K562 (cell line): ENCODE data around the gene ACCSL. TPM values are rescaled to one million over a fixed set of nuclear protein-coding genes. Genes with fewer than 3 reads are reported as not detected.

Experiments used
- ATAC-seq: fragments of 200-7000 bp; cut with Tn5 transposase; 3 replicates; pipeline ENCODE4 v1.9.1; 2020; ENCODE audit warnings: moderate library complexity
- BruUV-seq: library from RNA; stranded (reverse); fragments of 400-500 nt; replicated peaks from 2 replicates; lab custom pipeline; 2021; lab: Mats Ljungman, UMichigan
- CTCF ChIA-PET: fragments of 300-600 bp; formaldehyde crosslinking; extraction: SDS; loops from one replicate; lab custom pipeline; 2021; ENCODE audit warnings: low intra/inter-chr PET ratio; lab: Yijun Ruan, JAX
- POLR2A ChIA-PET: fragments of 300-600, 350-650 bp; sonication (Branson Sonifier 250); formaldehyde crosslinking; extraction: SDS; loops from one replicate; lab custom pipeline; 2021; ENCODE audit warnings: antibody characterized with exemption, inconsistent platforms; lab: Yijun Ruan, JAX
- DNase-seq, 4 experiments: peaks; one replicate each; pipeline versions ENCODE4 v3.0.0 to v3.0.0-alpha.2; 2011 to 2018; ENCODE audit warnings: low spot score in 3 of 4, mixed read lengths in 3 of 4; ENCODE audit errors: extremely low read depth in 1 of 4
- FAIRE-seq: peaks from 2 replicates; lab custom pipeline; 2011; peaks lifted over from hg19 to GRCh38; lab: Jason Lieb, UNC
- H2AFZ ChIP-seq: 2 replicates; pipeline ENCODE4 v1.6.0; 2011; ENCODE audit warnings: low read depth, low read length, control low read depth, inconsistent platforms
- H3K27ac ChIP-seq: fragments of 200-600 bp; 3 replicates; pipeline ENCODE4 v1.8.0; 2011; ENCODE audit warnings: low read depth, mild to moderate bottlenecking, control low read depth, inconsistent platforms, low read length, moderate library complexity, mixed read lengths; ENCODE audit errors: extremely low read depth
- H3K27me3 ChIP-seq, 2 experiments: fragments of 300-600 bp in 1 of 2; 2 replicates in 1 of 2; 3 replicates in 1 of 2; pipeline versions ENCODE4 v1.6.0 to v1.8.0; 2011; ENCODE audit warnings: inconsistent platforms in 2 of 2, low read length in 2 of 2, mild to moderate bottlenecking in 1 of 2, mixed read lengths in 1 of 2, moderate library complexity in 1 of 2; ENCODE audit not compliant: control insufficient read depth in 2 of 2, insufficient read depth in 2 of 2
- H3K36me3 ChIP-seq: fragments of 300-600 bp; 3 replicates; pipeline ENCODE4 v1.8.0; 2011; ENCODE audit warnings: mild to moderate bottlenecking, low read length, inconsistent platforms; ENCODE audit not compliant: control insufficient read depth, insufficient read depth
- H3K4me1 ChIP-seq, 2 experiments: fragments of 200-600 bp in 1 of 2; replicated peaks in 1 of 2; 2 replicates in 1 of 2; 3 replicates in 1 of 2; pipeline versions ENCODE4 v1.5.1 to v1.8.0; 2011; ENCODE audit warnings: inconsistent platforms in 2 of 2, low read length in 2 of 2, mild to moderate bottlenecking in 1 of 2, mixed read lengths in 1 of 2, moderate library complexity in 1 of 2; ENCODE audit not compliant: control insufficient read depth in 2 of 2, insufficient read depth in 2 of 2
- H3K4me2 ChIP-seq: 2 replicates; pipeline ENCODE4 v1.6.1; 2011; ENCODE audit warnings: low read length, control low read depth, inconsistent platforms, mixed read lengths; ENCODE audit not compliant: insufficient read depth
- H3K4me3 ChIP-seq: fragments of 200-600 bp; sonication (generic), shearing (Covaris generic); 2 replicates; pipeline ENCODE4 v1.5.1; 2016; ENCODE audit warnings: control low read depth, inconsistent platforms
- H3K79me2 ChIP-seq: fragments of 200-600 bp; 3 replicates; pipeline ENCODE4 v1.8.0; 2011; ENCODE audit warnings: low read length, inconsistent platforms; ENCODE audit not compliant: control insufficient read depth, insufficient read depth
- H3K9ac ChIP-seq, 2 experiments: 2 replicates each; pipeline versions ENCODE4 v1.6.0 to v1.6.1; 2011; ENCODE audit warnings: low read depth in 2 of 2, low read length in 2 of 2, control low read depth in 1 of 2, inconsistent platforms in 1 of 2, mild to moderate bottlenecking in 1 of 2, mixed read lengths in 1 of 2; ENCODE audit not compliant: insufficient read depth in 1 of 2
- H3K9me1 ChIP-seq: one replicate; pipeline ENCODE4 v1.6.0; 2011; ENCODE audit warnings: inconsistent platforms, mild to moderate bottlenecking, low read length, moderate library complexity; ENCODE audit not compliant: control insufficient read depth, insufficient read depth
- H3K9me3 ChIP-seq: replicated peaks from 2 replicates; pipeline ENCODE4 v1.5.1; 2011; ENCODE audit warnings: low read depth, low read length, inconsistent platforms; ENCODE audit not compliant: control insufficient read depth, insufficient read depth
- H4K20me1 ChIP-seq: replicated peaks from 2 replicates; pipeline ENCODE4 v1.6.1; 2011; ENCODE audit warnings: low read length, inconsistent platforms, mixed read lengths; ENCODE audit not compliant: control insufficient read depth, insufficient read depth
- ELF2 ChIP-seq: fragments of 250-450 bp; sonication (Bioruptor Pico); IDR thresholded peaks from 2 replicates; pipeline ENCODE4 v1.5.0; 2021; ENCODE audit warnings: mild to moderate bottlenecking
- ESRRB ChIP-seq: fragments of 250-450 bp; sonication (Bioruptor Pico); IDR thresholded peaks from 2 replicates; pipeline ENCODE4 v1.5.0; 2020; ENCODE audit warnings: mild to moderate bottlenecking, moderate library complexity, borderline replicate concordance
- FOXP4 ChIP-seq: sonication (generic); formaldehyde crosslinking; IDR thresholded peaks from 2 replicates; pipeline ENCODE4 v1.8.0; 2022; ENCODE audit warnings: mild to moderate bottlenecking, missing genetic modification reagents, borderline replicate concordance
- HMBOX1 ChIP-seq: sonication (generic); IDR thresholded peaks from 2 replicates; pipeline ENCODE4 v1.6.1; 2016
- KDM5B ChIP-seq: fragments of 200-600 bp; sonication (generic); IDR thresholded peaks from 2 replicates; pipeline ENCODE4 v1.6.1; 2012; ENCODE audit warnings: low read depth, mild to moderate bottlenecking, moderate library complexity, low read length, control low read depth, inconsistent platforms; ENCODE audit not compliant: insufficient replicate concordance
- MECOM ChIP-seq: fragments of 250-450 bp; sonication (Bioruptor Pico); IDR thresholded peaks from 2 replicates; pipeline ENCODE4 v1.8.0; 2022; ENCODE audit warnings: inconsistent platforms
- SRSF1 ChIP-seq: fragments of 200-400 bp; formaldehyde crosslinking; IDR thresholded peaks from 2 replicates; pipeline ENCODE4 v1.6.1; 2017; ENCODE audit warnings: mild to moderate bottlenecking, low read depth, low read length, moderate library complexity
- TAL1 ChIP-seq: fragments of 450-650 bp; IDR thresholded peaks from 2 replicates; pipeline ENCODE4 v1.6.1; 2016; ENCODE audit warnings: mild to moderate bottlenecking
- TBP ChIP-seq: optimal IDR thresholded peaks from 2 replicates; pipeline ENCODE3; 2011; ENCODE audit warnings: low read depth, low read length, improper control_type of control experiment
- WGBS: fragments of 100-300 bp; shearing (Covaris generic); methylation state at CpG from one replicate; pipeline ENCODE4 v1.1.6; 2016; ENCODE audit warnings: low coverage, mixed read lengths; ENCODE audit not compliant: insufficient coverage; ENCODE audit errors: missing lambda C conversion rate; 5-methylcytosine and 5-hydroxymethylcytosine counted together
- in situ Hi-C: fragments of 300-500 bp; cut with MboI; formaldehyde crosslinking; loops from 4 replicates; pipeline ENCODE4 v1.15.0; 2018; ENCODE audit warnings: inconsistent platforms, mixed read lengths
- intact Hi-C: fragments of 100-400 bp; cut with micrococcal nuclease; formaldehyde crosslinking; loops from 2 replicates; pipeline ENCODE4 v1.14.2; 2022
- polyA plus RNA-seq, 8 experiments: library from polyadenylated mRNA; depleted of rRNA in 4 of 8; stranded (reverse) in 5 of 8; unstranded in 3 of 8; fragments of >200 nt; fragmentation: Nextera tagmentation in 2 of 8; fragmentation: Illumina TruSeq in 1 of 8; extraction: Ambion mirVana in 2 of 8; extraction: Trizol in 1 of 8; gene quantifications; 2 replicates each; pipeline versions ENCODE4 v1.2.1 to v1.2.3, GENCODE V29; 2011 to 2014; ENCODE audit warnings: inconsistent platforms in 1 of 8, missing spikeins in 1 of 8
- total RNA-seq, 7 experiments: library from RNA; depleted of rRNA in 6 of 7; stranded (reverse); fragments of >200 nt in 6 of 7; fragmentation: Illumina TruSeq in 2 of 7; extraction: Trizol in 2 of 7; gene quantifications; 2 replicates each; pipeline versions ENCODE4 v1.2.1 to v1.2.3, GENCODE V29; 2011 to 2021; ENCODE audit warnings: low replicate concordance in 1 of 7
- TF ChIP-seq, protein P1 (sequence below): sonication (generic); formaldehyde crosslinking; IDR thresholded peaks from 2 replicates; pipeline ENCODE4 v1.8.0; 2022; ENCODE audit warnings: mild to moderate bottlenecking, missing genetic modification reagents
- TF ChIP-seq, protein P2 (sequence below): fragments of 450-650 bp; formaldehyde crosslinking; IDR thresholded peaks from 2 replicates; pipeline ENCODE4 v1.4.0; 2020; ENCODE audit warnings: mild to moderate bottlenecking, moderate library complexity
- TF ChIP-seq, protein P3 (sequence below): sonication (generic); formaldehyde crosslinking; IDR thresholded peaks from 2 replicates; pipeline ENCODE4 v1.8.0; 2022; ENCODE audit warnings: missing genetic modification reagents, mild to moderate bottlenecking, borderline replicate concordance

Gene ACCSL
- total and polyA plus RNA-seq, 9 of the 15 experiments (the other 6 are each of a cell fraction or from before 2014, with no cell fraction given), result not detected

DNA sequence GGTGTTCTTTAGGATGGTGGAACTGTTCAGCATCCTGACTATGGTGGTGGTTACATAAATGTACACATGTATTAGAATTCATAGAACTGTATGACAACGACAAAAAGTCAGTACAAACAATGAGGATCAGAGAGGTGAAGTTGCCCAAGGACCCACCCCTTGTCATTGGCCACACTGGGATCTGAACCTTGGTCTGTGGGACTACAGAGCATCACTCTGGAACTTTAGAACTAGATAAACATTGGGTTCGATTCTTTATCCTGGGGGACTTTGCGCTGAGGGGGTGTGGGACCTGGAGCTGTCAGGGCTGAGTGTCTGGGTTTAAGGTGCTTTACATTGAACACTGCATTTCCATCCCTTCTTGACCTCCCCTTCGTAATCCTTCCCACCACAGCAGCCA lies 34.9 kb downstream of the ACCSL start:
- ATAC-seq (no peak), FAIRE-seq (no peak), DNase-seq (no peak)
- ChIA-PET CTCF (no interaction called here), POLR2A (interaction anchor here (1.1 kb wide), 1 partner anchor 9 kb away, joined by 3 read pairs; no protein-coding TSS in a partner anchor)
- Histone ChIP-seq H3K4me2 (no peak overlapping the region), H3K27me3 (no peaks in the 10 kb centered on the region), H3K9ac (no peak overlapping the region), H3K4me1 (no peaks in the 10 kb centered on the region), H2AFZ (no peak overlapping the region), H3K36me3 (peaks cover 2% of the 10 kb centered on the region; the same call in 1 of the 3 replicates), H3K4me3 (no peak overlapping the region), H3K79me2 (no peaks in the 10 kb centered on the region), H3K9me1 (no peaks in the 10 kb centered on the region), H3K9me3 (no peaks in the 10 kb centered on the region), H4K20me1 (no peaks in the 10 kb centered on the region), H3K27ac (no peak overlapping the region)
- intact Hi-C loops (no loop called here), in situ Hi-C loops (no loop called here)
- TF ChIP-seq TAL1, result no peak
- no peak for TF ChIP-seq TBP
- TF ChIP-seq KDM5B, result no peak
- no peak for TF ChIP-seq ELF2
- TF ChIP-seq, protein P1, sequence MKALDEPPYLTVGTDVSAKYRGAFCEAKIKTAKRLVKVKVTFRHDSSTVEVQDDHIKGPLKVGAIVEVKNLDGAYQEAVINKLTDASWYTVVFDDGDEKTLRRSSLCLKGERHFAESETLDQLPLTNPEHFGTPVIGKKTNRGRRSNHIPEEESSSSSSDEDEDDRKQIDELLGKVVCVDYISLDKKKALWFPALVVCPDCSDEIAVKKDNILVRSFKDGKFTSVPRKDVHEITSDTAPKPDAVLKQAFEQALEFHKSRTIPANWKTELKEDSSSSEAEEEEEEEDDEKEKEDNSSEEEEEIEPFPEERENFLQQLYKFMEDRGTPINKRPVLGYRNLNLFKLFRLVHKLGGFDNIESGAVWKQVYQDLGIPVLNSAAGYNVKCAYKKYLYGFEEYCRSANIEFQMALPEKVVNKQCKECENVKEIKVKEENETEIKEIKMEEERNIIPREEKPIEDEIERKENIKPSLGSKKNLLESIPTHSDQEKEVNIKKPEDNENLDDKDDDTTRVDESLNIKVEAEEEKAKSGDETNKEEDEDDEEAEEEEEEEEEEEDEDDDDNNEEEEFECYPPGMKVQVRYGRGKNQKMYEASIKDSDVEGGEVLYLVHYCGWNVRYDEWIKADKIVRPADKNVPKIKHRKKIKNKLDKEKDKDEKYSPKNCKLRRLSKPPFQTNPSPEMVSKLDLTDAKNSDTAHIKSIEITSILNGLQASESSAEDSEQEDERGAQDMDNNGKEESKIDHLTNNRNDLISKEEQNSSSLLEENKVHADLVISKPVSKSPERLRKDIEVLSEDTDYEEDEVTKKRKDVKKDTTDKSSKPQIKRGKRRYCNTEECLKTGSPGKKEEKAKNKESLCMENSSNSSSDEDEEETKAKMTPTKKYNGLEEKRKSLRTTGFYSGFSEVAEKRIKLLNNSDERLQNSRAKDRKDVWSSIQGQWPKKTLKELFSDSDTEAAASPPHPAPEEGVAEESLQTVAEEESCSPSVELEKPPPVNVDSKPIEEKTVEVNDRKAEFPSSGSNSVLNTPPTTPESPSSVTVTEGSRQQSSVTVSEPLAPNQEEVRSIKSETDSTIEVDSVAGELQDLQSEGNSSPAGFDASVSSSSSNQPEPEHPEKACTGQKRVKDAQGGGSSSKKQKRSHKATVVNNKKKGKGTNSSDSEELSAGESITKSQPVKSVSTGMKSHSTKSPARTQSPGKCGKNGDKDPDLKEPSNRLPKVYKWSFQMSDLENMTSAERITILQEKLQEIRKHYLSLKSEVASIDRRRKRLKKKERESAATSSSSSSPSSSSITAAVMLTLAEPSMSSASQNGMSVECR (CRISPR knock-in tag), result no peak
- no peak for TF ChIP-seq FOXP4 (CRISPR knock-in tag)
- TF ChIP-seq MECOM, result no peak
- TF ChIP-seq, protein P2, sequence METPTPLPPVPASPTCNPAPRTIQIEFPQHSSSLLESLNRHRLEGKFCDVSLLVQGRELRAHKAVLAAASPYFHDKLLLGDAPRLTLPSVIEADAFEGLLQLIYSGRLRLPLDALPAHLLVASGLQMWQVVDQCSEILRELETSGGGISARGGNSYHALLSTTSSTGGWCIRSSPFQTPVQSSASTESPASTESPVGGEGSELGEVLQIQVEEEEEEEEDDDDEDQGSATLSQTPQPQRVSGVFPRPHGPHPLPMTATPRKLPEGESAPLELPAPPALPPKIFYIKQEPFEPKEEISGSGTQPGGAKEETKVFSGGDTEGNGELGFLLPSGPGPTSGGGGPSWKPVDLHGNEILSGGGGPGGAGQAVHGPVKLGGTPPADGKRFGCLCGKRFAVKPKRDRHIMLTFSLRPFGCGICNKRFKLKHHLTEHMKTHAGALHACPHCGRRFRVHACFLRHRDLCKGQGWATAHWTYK, result no peak
- TF ChIP-seq HMBOX1, result no peak
- TF ChIP-seq, protein P3, sequence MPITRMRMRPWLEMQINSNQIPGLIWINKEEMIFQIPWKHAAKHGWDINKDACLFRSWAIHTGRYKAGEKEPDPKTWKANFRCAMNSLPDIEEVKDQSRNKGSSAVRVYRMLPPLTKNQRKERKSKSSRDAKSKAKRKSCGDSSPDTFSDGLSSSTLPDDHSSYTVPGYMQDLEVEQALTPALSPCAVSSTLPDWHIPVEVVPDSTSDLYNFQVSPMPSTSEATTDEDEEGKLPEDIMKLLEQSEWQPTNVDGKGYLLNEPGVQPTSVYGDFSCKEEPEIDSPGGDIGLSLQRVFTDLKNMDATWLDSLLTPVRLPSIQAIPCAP, result no peak
- TF ChIP-seq ESRRB (CRISPR knock-in tag), result no peak
- TF ChIP-seq SRSF1, result no peak
- 46% methylated on average over 4 of the region's 4 CpGs for WGBS
- no TSS peak for BruUV-seq
